Lower leg skin (tissue), 4 donors: Measurements from ENCODE around the gene GALM. TPM values are rescaled to one million over a fixed set of nuclear protein-coding genes. Genes with fewer than 3 reads are reported as not detected.

Experiments used
- DNase-seq, 2 donors: peaks; one replicate each; pipeline ENCODE4 v3.0.0-alpha.2; 2019; ENCODE audit warnings: low spot score in 2 of 2
- H3K4me3 ChIP-seq: fragments of 200-600 bp; sonication (generic); 2 replicates; pipeline ENCODE4 v1.5.1; 2017; ENCODE audit warnings: mild to moderate bottlenecking, low read depth; ENCODE audit not compliant: poor library complexity, severe bottlenecking
- POLR2A ChIP-seq, 2 donors: fragments of 450-650 bp; IDR thresholded peaks; one replicate each; pipeline ENCODE4 v1.6.1; 2016 to 2017; ENCODE audit warnings: antibody characterized with exemption in 2 of 2, mild to moderate bottlenecking in 1 of 2, moderate library complexity in 1 of 2
- WGBS, 2 donors: methylation state at CpG; one replicate each; pipeline ENCODE4 v1.1.5; 2018; 5-methylcytosine and 5-hydroxymethylcytosine counted together
- intact Hi-C: fragments of 100-400 bp; cut with DNase I; formaldehyde crosslinking; loops from one replicate; pipeline ENCODE4 v1.15.0; 2023; ENCODE audit warnings: low total_unique reads
- total RNA-seq, 4 donors: library from RNA; depleted of rRNA; stranded (reverse); fragments of >200 nt; gene quantifications; one replicate each; pipeline ENCODE4 v1.1.0, GENCODE V29; 2016
- TF ChIP-seq, protein P1 (sequence below), 3 donors: fragments of 450-650 bp; IDR thresholded peaks; one replicate each; pipeline ENCODE4 v1.5.1; 2016; ENCODE audit warnings: antibody characterized with exemption in 3 of 3, mild to moderate bottlenecking in 3 of 3, moderate library complexity in 2 of 3

Gene GALM
- total RNA-seq, 4 donors from 2014 or later, result 4.0 to 12.1 (median 7.0) TPM

GRCh38 chr2:38658613-38659012 is 7.3 kb upstream of the GALM start:
- intact Hi-C loops, result no loop called here
- no peak for TF ChIP-seq POLR2A (IDR thresholded peaks at IDR 0.05)
- TF ChIP-seq, protein P1, sequence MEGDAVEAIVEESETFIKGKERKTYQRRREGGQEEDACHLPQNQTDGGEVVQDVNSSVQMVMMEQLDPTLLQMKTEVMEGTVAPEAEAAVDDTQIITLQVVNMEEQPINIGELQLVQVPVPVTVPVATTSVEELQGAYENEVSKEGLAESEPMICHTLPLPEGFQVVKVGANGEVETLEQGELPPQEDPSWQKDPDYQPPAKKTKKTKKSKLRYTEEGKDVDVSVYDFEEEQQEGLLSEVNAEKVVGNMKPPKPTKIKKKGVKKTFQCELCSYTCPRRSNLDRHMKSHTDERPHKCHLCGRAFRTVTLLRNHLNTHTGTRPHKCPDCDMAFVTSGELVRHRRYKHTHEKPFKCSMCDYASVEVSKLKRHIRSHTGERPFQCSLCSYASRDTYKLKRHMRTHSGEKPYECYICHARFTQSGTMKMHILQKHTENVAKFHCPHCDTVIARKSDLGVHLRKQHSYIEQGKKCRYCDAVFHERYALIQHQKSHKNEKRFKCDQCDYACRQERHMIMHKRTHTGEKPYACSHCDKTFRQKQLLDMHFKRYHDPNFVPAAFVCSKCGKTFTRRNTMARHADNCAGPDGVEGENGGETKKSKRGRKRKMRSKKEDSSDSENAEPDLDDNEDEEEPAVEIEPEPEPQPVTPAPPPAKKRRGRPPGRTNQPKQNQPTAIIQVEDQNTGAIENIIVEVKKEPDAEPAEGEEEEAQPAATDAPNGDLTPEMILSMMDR (IDR thresholded peaks at IDR 0.05), result no peak
- 78 to 88% methylated on average over 2 of the region's 2 CpGs for WGBS, 2 donors
- no peak for DNase-seq
- no peak overlapping the region for H3K4me3 ChIP-seq

DNA sequence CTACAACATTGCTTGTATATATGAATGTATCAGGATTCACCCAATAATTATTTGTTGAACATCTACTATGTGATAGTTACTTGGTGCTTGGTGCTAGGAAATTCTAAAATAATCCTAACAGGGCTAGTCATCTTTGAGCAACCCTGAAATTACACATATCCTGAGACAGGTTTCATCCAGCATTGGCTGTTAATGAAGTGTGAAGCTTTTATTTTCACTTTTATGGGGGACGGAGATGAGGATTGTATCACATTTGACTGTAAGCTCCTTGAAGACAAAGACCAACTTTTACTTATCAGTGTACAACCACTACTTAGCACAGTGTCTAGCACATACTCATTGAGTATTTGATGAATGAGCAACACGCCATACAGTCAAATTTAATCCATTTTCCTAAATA is 6.8 kb upstream of the GALM start:
- TF ChIP-seq, protein P1 (IDR thresholded peaks at IDR 0.05), result no peak
- no peak for TF ChIP-seq POLR2A (IDR thresholded peaks at IDR 0.05)
- intact Hi-C loops, result no loop called here
- no peak for DNase-seq
- no peak overlapping the region for H3K4me3 ChIP-seq
- WGBS, 2 donors, result 95 to 96% methylated on average over 2 of the region's 2 CpGs

DNA sequence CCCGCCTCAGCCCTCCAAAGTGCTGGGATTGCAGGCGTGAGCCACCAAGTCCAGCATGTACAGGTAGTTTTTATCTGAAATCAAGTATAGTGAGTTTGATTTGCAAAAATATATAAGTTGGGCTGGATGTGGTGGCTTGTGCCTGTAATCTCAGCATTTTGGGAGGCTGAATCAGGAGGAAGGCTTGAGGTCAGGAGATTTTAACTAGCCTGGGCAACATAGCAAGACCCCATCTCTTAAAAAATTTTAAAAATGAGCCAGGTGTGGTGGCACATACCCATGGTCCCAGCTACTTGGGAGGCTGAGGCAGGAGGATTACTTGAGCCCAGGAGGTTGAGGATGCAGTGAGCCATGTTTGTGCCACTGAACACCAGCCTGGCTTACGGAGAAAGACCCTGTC is 5.6 kb upstream of the GALM start:
- no peak for DNase-seq
- 98 to 100% methylated on average over 3 of the region's 3 CpGs for WGBS, 2 donors
- intact Hi-C loops, result no loop called here
- H3K4me3 ChIP-seq, result no peak overlapping the region
- TF ChIP-seq POLR2A (IDR thresholded peaks at IDR 0.05), result no peak
- TF ChIP-seq, protein P1 (IDR thresholded peaks at IDR 0.05), result no peak

DNA sequence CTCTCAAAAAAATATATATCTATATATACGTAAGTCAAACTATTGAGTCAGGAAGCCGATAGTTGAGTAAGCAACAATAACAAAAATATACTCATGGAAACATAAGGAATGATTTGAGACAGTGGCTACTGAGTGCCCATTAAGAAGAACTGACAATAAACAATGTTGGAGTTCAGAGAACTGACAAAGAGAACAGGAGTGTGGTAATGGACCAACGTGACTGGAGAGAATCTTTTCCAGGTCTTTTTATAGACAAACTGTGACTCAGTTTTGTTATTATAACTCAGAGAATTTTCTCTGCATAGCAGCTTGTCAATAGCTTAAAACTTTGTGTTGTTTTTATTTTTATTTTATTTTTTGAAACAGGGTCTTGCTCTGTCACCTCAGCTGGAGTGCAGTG is 4.6 kb upstream of the GALM start:
- no peak overlapping the region for H3K4me3 ChIP-seq
- intact Hi-C loops, result no loop called here
- WGBS, 2 donors, result 76 to 82% methylated on average over 3 of the region's 3 CpGs
- no peak for DNase-seq
- no peak for TF ChIP-seq POLR2A (IDR thresholded peaks at IDR 0.05)
- TF ChIP-seq, protein P1 (IDR thresholded peaks at IDR 0.05), result no peak

GRCh38 chr2:38666556-38666910 is 619 bp downstream of the GALM start:
- intact Hi-C loops, result no loop called here
- 13 to 53% methylated on average over 4 of the region's 4 CpGs for WGBS, 2 donors
- H3K4me3 ChIP-seq, result peak overlapping the region; percentile 36
- DNase-seq, result no peak
- no peak for TF ChIP-seq POLR2A (IDR thresholded peaks at IDR 0.05)
- TF ChIP-seq, protein P1 (IDR thresholded peaks at IDR 0.05), result no peak

DNA sequence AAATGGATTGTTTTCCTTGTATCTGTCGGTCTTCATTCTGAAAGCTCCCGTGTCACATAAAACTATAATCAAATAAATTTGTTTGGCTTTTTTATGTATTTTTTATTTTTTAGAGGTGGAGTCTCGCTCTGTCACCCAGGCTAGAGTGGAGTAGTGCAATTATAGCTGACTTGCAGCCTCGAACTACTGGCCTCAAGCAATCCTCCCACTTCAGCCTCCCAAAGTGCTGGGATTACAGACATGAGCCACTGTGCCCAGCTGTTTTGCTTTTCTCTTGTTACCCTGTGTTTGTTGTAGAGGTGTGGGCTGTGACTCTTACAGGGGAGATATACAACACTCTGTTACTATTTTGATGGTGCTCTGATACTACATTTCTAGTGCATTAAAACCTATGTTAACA is 2.2 kb downstream of the GALM start:
- TF ChIP-seq, protein P1 (IDR thresholded peaks at IDR 0.05), result no peak
- TF ChIP-seq POLR2A (IDR thresholded peaks at IDR 0.05), result no peak
- 84 to 95% methylated on average over 4 of the region's 4 CpGs for WGBS, 2 donors
- no peak for DNase-seq
- intact Hi-C loops, result no loop called here
- H3K4me3 ChIP-seq, result no peak overlapping the region
